Colonic mucosa (tissue), 4 donors: Measurements from ENCODE around the gene TGFBR2. TPM values are rescaled to one million over a fixed set of nuclear protein-coding genes. Genes with fewer than 3 reads are reported as not detected.

Experiments used
- DNase-seq: peaks from one replicate; pipeline ENCODE4 v3.0.0-alpha.2; 2020
- H3K27ac ChIP-seq: fragments of 200-600 bp; one replicate; pipeline ENCODE4 v1.8.0; 2021
- H3K27me3 ChIP-seq: fragments of 200-600 bp; one replicate; pipeline ENCODE4 v1.8.0; 2021
- H3K36me3 ChIP-seq: fragments of 200-600 bp; one replicate; pipeline ENCODE4 v1.8.0; 2021
- H3K4me1 ChIP-seq: fragments of 200-600 bp; one replicate; pipeline ENCODE4 v1.8.0; 2021; ENCODE audit warnings: mild to moderate bottlenecking
- H3K4me3 ChIP-seq: fragments of 200-600 bp; one replicate; pipeline ENCODE4 v1.8.0; 2021
- H3K9ac ChIP-seq, 2 donors: one replicate each; pipeline ENCODE4 v1.7.0; 2013; ENCODE audit warnings: control low read depth in 2 of 2, low read depth in 2 of 2, low read length in 2 of 2
- H3K9me3 ChIP-seq: fragments of 200-600 bp; one replicate; pipeline ENCODE4 v1.8.0; 2021
- CTCF ChIP-seq: fragments of 200-600 bp; IDR thresholded peaks from one replicate; pipeline ENCODE4 v1.8.0; 2022; ENCODE audit warnings: antibody characterized with exemption, mild to moderate bottlenecking
- intact Hi-C: fragments of 100-400 bp; cut with DNase I; formaldehyde crosslinking; loops from one replicate; pipeline ENCODE4 v1.14.1; 2022
- total RNA-seq, 2 donors: library from RNA; stranded (reverse); fragmentation: NEBNext Ultra II Directional in 1 of 2; extraction: Animal tissue kit (Norgen Biotek cat#: 25700) in 1 of 2; gene quantifications; one replicate each; pipeline ENCODE4 v1.2.1, GENCODE V29; 2021
- donor health status: healthy.
- donor health status: DM: no; HTN: no; CAD: no.
- donor health status: DM: no; HTN: no; CAD: no.

TGFBR2 gene
- total RNA-seq, 2 donors from 2014 or later, result 32.4 to 53.5 TPM

DNA sequence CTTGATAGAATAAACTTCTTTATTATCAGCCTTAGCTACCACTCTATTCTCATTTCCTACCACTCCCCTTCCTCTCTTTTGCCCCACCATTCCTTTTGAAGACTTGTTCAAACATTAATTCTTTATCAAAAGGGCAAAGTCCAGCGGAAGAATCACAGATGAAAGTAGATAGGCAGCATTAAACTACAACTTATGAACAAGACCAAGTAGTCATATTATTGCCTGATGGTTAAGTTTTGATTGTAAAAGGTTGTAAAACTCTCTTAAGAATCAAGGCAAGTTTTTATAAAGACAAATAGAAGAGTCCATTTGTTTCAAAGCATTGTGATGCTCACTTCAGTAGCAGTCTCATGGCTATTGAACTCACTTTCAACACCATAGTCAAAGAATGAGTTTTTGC lies 22.4 kb upstream of the TGFBR2 start:
- TF ChIP-seq CTCF, result no peak
- H3K4me3 ChIP-seq, result no peak overlapping the region
- no peak overlapping the region for H3K27ac ChIP-seq
- no peaks in the 10 kb centered on the region for H3K9me3 ChIP-seq
- DNase-seq, result no peak
- no peak overlapping the region for H3K9ac ChIP-seq
- no peaks in the 10 kb centered on the region for H3K27me3 ChIP-seq
- no peaks in the 10 kb centered on the region for H3K36me3 ChIP-seq
- intact Hi-C loops, result no loop called here
- H3K4me1 ChIP-seq, result no peaks in the 10 kb centered on the region

GRCh38 chr3:30585654-30586053 lies 20.7 kb upstream of the TGFBR2 start:
- DNase-seq, result no peak
- Histone ChIP-seq H3K9me3 (no peaks in the 10 kb centered on the region), H3K36me3 (no peaks in the 10 kb centered on the region), H3K27ac (no peak overlapping the region), H3K9ac (no peak overlapping the region), H3K4me1 (no peaks in the 10 kb centered on the region), H3K4me3 (no peak overlapping the region), H3K27me3 (no peaks in the 10 kb centered on the region)
- no peak for TF ChIP-seq CTCF
- intact Hi-C loops, result no loop called here

GRCh38 chr3:30586096-30586805 lies 20.1 kb upstream of the TGFBR2 start:
- no peaks in the 10 kb centered on the region for H3K9me3 ChIP-seq
- no peaks in the 10 kb centered on the region for H3K36me3 ChIP-seq
- H3K27me3 ChIP-seq, result no peaks in the 10 kb centered on the region
- no peak overlapping the region for H3K9ac ChIP-seq
- TF ChIP-seq CTCF, result no peak
- no peak for DNase-seq
- no peak overlapping the region for H3K4me3 ChIP-seq
- intact Hi-C loops, result no loop called here
- no peaks in the 10 kb centered on the region for H3K4me1 ChIP-seq
- H3K27ac ChIP-seq, result no peak overlapping the region

- Histone ChIP-seq H3K4me1 (no peaks in the 10 kb centered on the region), H3K9ac (no peak overlapping the region), H3K4me3 (no peak overlapping the region), H3K9me3 (no peaks in the 10 kb centered on the region), H3K27me3 (no peaks in the 10 kb centered on the region), H3K36me3 (no peaks in the 10 kb centered on the region), H3K27ac (no peak overlapping the region)
- DNase-seq, result no peak
- TF ChIP-seq CTCF, result no peak
- intact Hi-C loops, result no loop called here
Observed at GRCh38 chr3:30586806-30587486, 19.5 kb upstream of the TGFBR2 start.

DNA sequence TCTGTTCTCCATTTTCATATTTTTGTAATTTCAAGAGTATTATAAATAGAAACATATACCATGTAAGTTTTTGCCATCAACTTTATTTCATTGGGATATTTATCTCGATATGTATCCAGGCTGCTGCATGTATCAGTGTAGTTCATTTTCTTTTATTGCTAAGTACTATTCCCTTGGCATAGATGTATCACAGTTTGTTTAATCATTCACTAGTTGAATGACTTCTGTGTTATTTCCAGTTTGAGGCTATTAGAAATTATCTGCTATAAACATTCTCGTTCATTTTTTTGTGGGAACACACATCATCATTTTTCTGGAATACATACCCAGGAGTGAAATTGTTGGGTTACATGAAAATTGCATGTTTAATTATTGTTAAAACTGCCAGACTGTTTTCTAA lies 18.5 kb upstream of the TGFBR2 start:
- no peak overlapping the region for H3K27ac ChIP-seq
- no peaks in the 10 kb centered on the region for H3K36me3 ChIP-seq
- H3K27me3 ChIP-seq, result no peaks in the 10 kb centered on the region
- no peak for DNase-seq
- H3K4me3 ChIP-seq, result no peak overlapping the region
- no peaks in the 10 kb centered on the region for H3K4me1 ChIP-seq
- H3K9ac ChIP-seq, result no peak overlapping the region
- TF ChIP-seq CTCF, result no peak
- H3K9me3 ChIP-seq, result no peaks in the 10 kb centered on the region
- intact Hi-C loops, result no loop called here
